Keratinocyte (primary cell): Measurements from ENCODE around the gene RHBDF1. TPM values are rescaled to one million over a fixed set of nuclear protein-coding genes. Genes with fewer than 3 reads are reported as not detected.

Experiments
- DNase-seq: peaks from one replicate; pipeline ENCODE4 v3.0.0-alpha.2; 2011; ENCODE audit warnings: low read depth, missing footprints, low spot score
- FAIRE-seq: peaks from 2 replicates; lab custom pipeline; 2011; peaks lifted over from hg19 to GRCh38; lab: Jason Lieb, UNC
- H2AFZ ChIP-seq: 2 replicates; pipeline ENCODE4 v1.6.0; 2012; ENCODE audit warnings: low read length, control low read depth, inconsistent platforms; ENCODE audit not compliant: control insufficient read depth
- H3K27ac ChIP-seq: 2 replicates; pipeline ENCODE4 v1.5.1; 2011; ENCODE audit warnings: low read length; ENCODE audit not compliant: control insufficient read depth, insufficient read depth
- H3K27me3 ChIP-seq: 3 replicates; pipeline ENCODE4 v1.6.0; 2011; ENCODE audit warnings: low read length; ENCODE audit not compliant: control insufficient read depth, insufficient read depth; ENCODE audit errors: extremely low read depth
- H3K36me3 ChIP-seq, 2 experiments: 2 replicates in 1 of 2; 3 replicates in 1 of 2; pipeline ENCODE4 v1.5.1; 2011; ENCODE audit warnings: low read length in 2 of 2, mild to moderate bottlenecking in 1 of 2; ENCODE audit not compliant: control insufficient read depth in 2 of 2, insufficient read depth in 2 of 2; ENCODE audit errors: extremely low read depth in 1 of 2
- H3K4me1 ChIP-seq: 3 replicates; pipeline ENCODE4 v1.5.1; 2011; ENCODE audit warnings: low read length; ENCODE audit not compliant: control insufficient read depth, insufficient read depth; ENCODE audit errors: extremely low read depth
- H3K4me2 ChIP-seq: 3 replicates; pipeline ENCODE4 v1.6.0; 2011; ENCODE audit warnings: low read depth, low read length; ENCODE audit not compliant: control insufficient read depth, insufficient read depth; ENCODE audit errors: extremely low read depth
- H3K4me3 ChIP-seq, 3 experiments: fragments of 200-600 bp in 1 of 3; sonication (generic) in 1 of 3; 2 replicates in 2 of 3; 3 replicates in 1 of 3; pipeline ENCODE4 v1.5.1; 2011 to 2016; ENCODE audit warnings: low read length in 3 of 3, mild to moderate bottlenecking in 3 of 3, control low read depth in 2 of 3, inconsistent platforms in 1 of 3, low read depth in 1 of 3, mixed read lengths in 1 of 3, mixed run types in 1 of 3, moderate library complexity in 1 of 3; ENCODE audit not compliant: control insufficient read depth in 2 of 3, insufficient read depth in 2 of 3; ENCODE audit errors: extremely low read depth in 1 of 3
- H3K79me2 ChIP-seq: 2 replicates; pipeline ENCODE4 v1.6.0; 2012; ENCODE audit warnings: low read length; ENCODE audit not compliant: control insufficient read depth, insufficient read depth
- H3K9ac ChIP-seq: 3 replicates; pipeline ENCODE4 v1.6.0; 2011; ENCODE audit warnings: low read length; ENCODE audit not compliant: control insufficient read depth, insufficient read depth; ENCODE audit errors: extremely low read depth
- H3K9me1 ChIP-seq: 3 replicates; pipeline ENCODE4 v1.6.0; 2011; ENCODE audit warnings: low read length; ENCODE audit not compliant: control insufficient read depth, insufficient read depth; ENCODE audit errors: extremely low read depth
- H3K9me3 ChIP-seq: 2 replicates; pipeline ENCODE4 v1.5.1; 2012; ENCODE audit warnings: low read depth, low read length; ENCODE audit not compliant: control insufficient read depth
- H4K20me1 ChIP-seq: 3 replicates; pipeline ENCODE4 v1.6.0; 2011; ENCODE audit warnings: low read length; ENCODE audit not compliant: control insufficient read depth, insufficient read depth; ENCODE audit errors: extremely low read depth
- EZH2 ChIP-seq: IDR thresholded peaks from one replicate; pipeline ENCODE4 v1.6.1; 2012; ENCODE audit warnings: inconsistent platforms, mild to moderate bottlenecking, low read length, moderate library complexity
- dilution Hi-C: fragments of 300-500 bp; cut with MboI; formaldehyde crosslinking; loops from one replicate; pipeline ENCODE4 v1.7.0; 2020; ENCODE audit warnings: low sequenced_read_pairs; ENCODE audit not compliant: extremely low pct_ligation_motif_present
- polyA plus RNA-seq, 5 experiments: library from polyadenylated mRNA; depleted of rRNA in 3 of 5; stranded (reverse) in 3 of 5; stranded (forward) in 1 of 5; unstranded in 1 of 5; fragments of >200 nt; gene quantifications; 1 replicate in 1 of 5; 2 replicates in 3 of 5; 3 replicates in 1 of 5; pipeline versions ENCODE4 v1.2.1 to v1.2.3, GENCODE V29; 2011 to 2012; ENCODE audit warnings: missing spikeins in 2 of 5, low read depth in 1 of 5, low replicate concordance in 1 of 5
- TF ChIP-seq, protein P1 (sequence below), 3 experiments: IDR thresholded peaks in 1 of 3; conservative IDR thresholded peaks in 1 of 3; optimal IDR thresholded peaks in 1 of 3; 2 replicates in 2 of 3; 3 replicates in 1 of 3; pipeline versions ENCODE3 to v1.5.1; 2011; ENCODE audit warnings: low read length in 3 of 3, mild to moderate bottlenecking in 3 of 3, moderate library complexity in 2 of 3, control low read depth in 1 of 3, inconsistent platforms in 1 of 3; ENCODE audit not compliant: insufficient read depth in 2 of 3; ENCODE audit errors: extremely low read depth in 1 of 3

Gene RHBDF1
- polyA plus RNA-seq, 1 donor (not counting 4 experiments of a cell fraction or from before 2014, with no cell fraction given), result 20.4 TPM

DNA sequence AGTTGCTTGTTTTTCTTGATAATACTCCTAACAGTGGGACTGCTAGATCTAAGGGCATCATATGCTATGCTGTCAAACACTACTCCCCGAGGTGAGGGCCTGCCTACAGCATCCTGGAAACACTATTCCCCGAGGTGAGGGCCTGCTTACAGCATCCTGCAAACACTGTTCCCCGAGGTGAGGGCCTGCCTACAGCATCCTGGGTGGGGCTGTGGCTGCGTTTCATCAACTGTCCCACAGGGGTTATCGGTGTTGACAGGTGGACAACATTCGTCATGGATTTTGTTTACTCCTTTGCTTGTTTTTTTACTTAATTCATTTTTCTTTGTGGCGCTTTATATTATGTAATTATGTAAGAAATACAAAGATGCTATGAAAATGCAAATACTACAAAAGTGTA, 43.6 kb upstream of the RHBDF1 start:
- Histone ChIP-seq H3K36me3 (peaks cover 11 to 31% of the 10 kb centered on the region in 2 experiments), H3K4me2 (no peak overlapping the region)
- no peak for FAIRE-seq

DNA sequence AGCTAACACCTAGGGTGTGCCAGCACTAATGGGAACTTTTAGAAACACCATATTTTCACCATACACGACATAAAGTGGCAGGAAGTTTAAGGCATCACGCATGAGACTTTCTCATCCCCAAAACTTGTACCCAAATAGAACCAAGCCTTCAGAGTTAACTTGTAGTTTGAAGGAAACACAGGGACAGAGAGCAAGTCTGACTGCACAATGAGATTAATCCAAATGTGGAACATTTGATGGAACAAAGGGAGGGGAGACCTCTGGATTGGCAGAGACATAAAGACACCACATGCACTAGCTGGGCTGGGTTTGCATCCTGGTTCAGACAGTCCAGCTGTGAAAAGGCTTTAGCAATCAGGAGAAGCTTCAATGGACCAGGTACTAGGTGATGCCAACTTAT, 41.9 kb upstream of the RHBDF1 start:
- dilution Hi-C loops, result no loop called here
- no peak overlapping the region for H3K4me2 ChIP-seq

More for the DNA sequence above, 43.6 kb upstream of the RHBDF1 start:
- H2AFZ ChIP-seq, result no peak overlapping the region
- H3K4me3 ChIP-seq, result no peak overlapping the region
- no peak for DNase-seq
- no peaks in the 10 kb centered on the region for H3K79me2 ChIP-seq
- dilution Hi-C loops, result no loop called here
- H3K4me1 ChIP-seq, result peaks cover 12% of the 10 kb centered on the region
- TF ChIP-seq, protein P1, sequence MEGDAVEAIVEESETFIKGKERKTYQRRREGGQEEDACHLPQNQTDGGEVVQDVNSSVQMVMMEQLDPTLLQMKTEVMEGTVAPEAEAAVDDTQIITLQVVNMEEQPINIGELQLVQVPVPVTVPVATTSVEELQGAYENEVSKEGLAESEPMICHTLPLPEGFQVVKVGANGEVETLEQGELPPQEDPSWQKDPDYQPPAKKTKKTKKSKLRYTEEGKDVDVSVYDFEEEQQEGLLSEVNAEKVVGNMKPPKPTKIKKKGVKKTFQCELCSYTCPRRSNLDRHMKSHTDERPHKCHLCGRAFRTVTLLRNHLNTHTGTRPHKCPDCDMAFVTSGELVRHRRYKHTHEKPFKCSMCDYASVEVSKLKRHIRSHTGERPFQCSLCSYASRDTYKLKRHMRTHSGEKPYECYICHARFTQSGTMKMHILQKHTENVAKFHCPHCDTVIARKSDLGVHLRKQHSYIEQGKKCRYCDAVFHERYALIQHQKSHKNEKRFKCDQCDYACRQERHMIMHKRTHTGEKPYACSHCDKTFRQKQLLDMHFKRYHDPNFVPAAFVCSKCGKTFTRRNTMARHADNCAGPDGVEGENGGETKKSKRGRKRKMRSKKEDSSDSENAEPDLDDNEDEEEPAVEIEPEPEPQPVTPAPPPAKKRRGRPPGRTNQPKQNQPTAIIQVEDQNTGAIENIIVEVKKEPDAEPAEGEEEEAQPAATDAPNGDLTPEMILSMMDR (optimal IDR thresholded peaks at IDR 0.05 in 1 of 3, IDR thresholded peaks at IDR 0.05 in 1 of 3, conservative IDR thresholded peaks at IDR 0.05 in 1 of 3; ENCODE audit: extremely low read depth in 1 of 3, insufficient read depth in 2 of 3, low read length in 3 of 3), result no peak
- no peak for TF ChIP-seq EZH2
- peaks cover 5% of the 10 kb centered on the region for H3K9me1 ChIP-seq
- H3K9me3 ChIP-seq, result no peaks in the 10 kb centered on the region
- H3K27ac ChIP-seq, result no peak overlapping the region
- H3K27me3 ChIP-seq, result no peaks in the 10 kb centered on the region
- H4K20me1 ChIP-seq, result peaks cover 6% of the 10 kb centered on the region
- no peak overlapping the region for H3K9ac ChIP-seq

More for the DNA sequence above, 41.9 kb upstream of the RHBDF1 start:
- Histone ChIP-seq H3K9ac (no peak overlapping the region), H3K27ac (no peak overlapping the region), H3K4me3 (no peak overlapping the region), H3K9me1 (peaks cover 5% of the 10 kb centered on the region), H3K79me2 (no peaks in the 10 kb centered on the region), H3K4me1 (peaks cover 12% of the 10 kb centered on the region), H3K27me3 (no peaks in the 10 kb centered on the region), H2AFZ (no peak overlapping the region), H3K9me3 (no peaks in the 10 kb centered on the region), H3K36me3 (peaks cover 13 to 37% of the 10 kb centered on the region in 2 experiments), H4K20me1 (peaks cover 6% of the 10 kb centered on the region)
- no peak for DNase-seq
- TF ChIP-seq, protein P1 (optimal IDR thresholded peaks at IDR 0.05 in 1 of 3, IDR thresholded peaks at IDR 0.05 in 1 of 3, conservative IDR thresholded peaks at IDR 0.05 in 1 of 3; ENCODE audit: extremely low read depth in 1 of 3, insufficient read depth in 2 of 3, low read length in 3 of 3), result no peak
- no peak for TF ChIP-seq EZH2
- FAIRE-seq, result no peak
